HepG2 (cell line): ENCODE results near the gene CD86. TPM values are rescaled to one million over a fixed set of nuclear protein-coding genes. Genes with fewer than 3 reads are reported as not detected.
A peak's percentile ranks its signal among the peaks of the same experiment; 100 is the strongest.

Experiments used
- ATAC-seq: fragments of 200-7000 bp; cut with Tn5 transposase; 3 replicates; pipeline ENCODE4 v1.9.1; 2020; ENCODE audit warnings: mild to moderate bottlenecking, moderate library complexity
- BruUV-seq: library from RNA; stranded (reverse); fragments of 400-500 nt; replicated peaks from 2 replicates; lab custom pipeline; 2021; lab: Mats Ljungman, UMichigan
- CTCF ChIA-PET: fragments of 300-600 bp; formaldehyde crosslinking; extraction: SDS; loops from one replicate; lab custom pipeline; 2021; ENCODE audit warnings: low total read pairs, inconsistent platforms, low intra/inter-chr PET ratio; lab: Yijun Ruan, JAX
- POLR2A ChIA-PET: fragments of 350-600 bp; sonication (Branson Sonifier 250); formaldehyde crosslinking; loops from one replicate; lab custom pipeline; 2020; ENCODE audit warnings: antibody characterized with exemption, inconsistent platforms; lab: Yijun Ruan, JAX
- DNase-seq: peaks from one replicate; pipeline ENCODE4 v3.0.0-alpha.2; 2015; ENCODE audit warnings: low spot score
- FAIRE-seq: peaks from 3 replicates; lab custom pipeline; 2011; peaks lifted over from hg19 to GRCh38; lab: Jason Lieb, UNC
- H2AFZ ChIP-seq: one replicate; pipeline ENCODE4 v1.6.1; 2011; ENCODE audit warnings: low read length, inconsistent platforms
- H3K27ac ChIP-seq: fragments of 300-600 bp; 3 replicates; pipeline ENCODE4 v1.8.0; 2011; ENCODE audit warnings: mixed run types, mild to moderate bottlenecking, mixed read lengths, low read length, inconsistent platforms; ENCODE audit not compliant: insufficient read depth; ENCODE audit errors: extremely low read length
- H3K27me3 ChIP-seq, 2 experiments: fragments of 200-600 bp in 1 of 2; 2 replicates in 1 of 2; 3 replicates in 1 of 2; pipeline versions ENCODE4 v1.6.0 to v1.8.0; 2011; ENCODE audit warnings: low read length in 2 of 2, mild to moderate bottlenecking in 2 of 2, moderate library complexity in 2 of 2, inconsistent platforms in 1 of 2; ENCODE audit not compliant: insufficient read depth in 2 of 2, control insufficient read depth in 1 of 2
- H3K36me3 ChIP-seq, 2 experiments: fragments of 200-600 bp in 1 of 2; replicated peaks in 1 of 2; 2 replicates in 1 of 2; 3 replicates in 1 of 2; pipeline versions ENCODE4 v1.5.1 to v1.8.0; 2011; ENCODE audit warnings: low read length in 2 of 2, inconsistent platforms in 1 of 2; ENCODE audit not compliant: insufficient read depth in 2 of 2, control insufficient read depth in 1 of 2
- H3K4me1 ChIP-seq: 2 replicates; pipeline ENCODE4 v1.5.1; 2012; ENCODE audit warnings: low read length, inconsistent platforms; ENCODE audit not compliant: insufficient read depth
- H3K4me2 ChIP-seq: 2 replicates; pipeline ENCODE4 v1.6.0; 2011; ENCODE audit warnings: low read depth, low read length, inconsistent platforms
- H3K4me3 ChIP-seq, 3 experiments: fragments of 200-600 bp in 1 of 3; sonication (generic), shearing (Covaris generic) in 1 of 3; replicated peaks in 1 of 3; 2 replicates each; pipeline ENCODE4 v1.5.1; 2011 to 2016; ENCODE audit warnings: low read length in 3 of 3, inconsistent platforms in 2 of 3, low read depth in 2 of 3, mild to moderate bottlenecking in 2 of 3, control low read depth in 1 of 3, mixed read lengths in 1 of 3; ENCODE audit not compliant: insufficient read depth in 1 of 3
- H3K79me2 ChIP-seq: one replicate; pipeline ENCODE4 v1.6.1; 2011; ENCODE audit warnings: low read length, inconsistent platforms; ENCODE audit not compliant: insufficient read depth
- H3K9ac ChIP-seq: 2 replicates; pipeline ENCODE4 v1.6.0; 2011; ENCODE audit warnings: mild to moderate bottlenecking, low read depth, low read length, inconsistent platforms; ENCODE audit not compliant: insufficient read depth
- H3K9me3 ChIP-seq: 2 replicates; pipeline ENCODE4 v1.5.1; 2012; ENCODE audit warnings: mild to moderate bottlenecking, low read length
- H4K20me1 ChIP-seq: 2 replicates; pipeline ENCODE4 v1.6.0; 2011; ENCODE audit warnings: inconsistent platforms, mild to moderate bottlenecking, low read length, moderate library complexity; ENCODE audit not compliant: insufficient read depth
- FOSL2 ChIP-seq: sonication (generic); formaldehyde crosslinking; IDR thresholded peaks from 2 replicates; pipeline ENCODE4 v1.4.0; 2020; ENCODE audit warnings: missing genetic modification reagents
- NR3C1 ChIP-seq: sonication (generic); formaldehyde crosslinking; IDR thresholded peaks from 2 replicates; pipeline ENCODE4 v1.4.0; 2020; ENCODE audit warnings: missing genetic modification reagents
- ZHX2 ChIP-seq, 2 experiments: sonication (generic) in 1 of 2; formaldehyde crosslinking in 1 of 2; IDR thresholded peaks; 2 replicates each; pipeline versions ENCODE4 v1.6.1 to v1.9.0; 2014 to 2022; ENCODE audit warnings: antibody characterized with exemption in 1 of 2, borderline replicate concordance in 1 of 2, inconsistent platforms in 1 of 2, low read depth in 1 of 2, missing genetic modification reagents in 1 of 2
- WGBS: methylation state at CpG from one replicate; pipeline ENCODE4 v1.1.6; 2017; ENCODE audit warnings: low lambda C conversion rate; 5-methylcytosine and 5-hydroxymethylcytosine counted together
- in situ Hi-C: cut with HindIII; loops from 2 replicates; pipeline ENCODE4 v1.10.0; 2017; ENCODE audit warnings: low pct_unique_long_range_greater_than_20kb; ENCODE audit not compliant: extremely low pct_ligation_motif_present
- intact Hi-C: fragments of 100-400 bp; cut with micrococcal nuclease; formaldehyde crosslinking; loops from one replicate; pipeline ENCODE4 v1.10.0; 2022; ENCODE audit not compliant: unreplicated experiment
- polyA plus RNA-seq, 8 experiments: library from polyadenylated mRNA; depleted of rRNA in 3 of 8; stranded (reverse) in 7 of 8; unstranded in 1 of 8; fragments of >200 nt; fragmentation: Illumina TruSeq in 4 of 8; extraction: Trizol in 4 of 8; gene quantifications; 2 replicates each; pipeline versions ENCODE4 v1.2.1 to v1.2.3, GENCODE V29; 2011 to 2016; ENCODE audit warnings: low read depth in 4 of 8, missing spikeins in 1 of 8, mixed read lengths in 1 of 8; ENCODE audit not compliant: insufficient read depth in 1 of 8
- total RNA-seq, 5 experiments: library from RNA; depleted of rRNA; stranded (reverse); fragments of >200 nt; fragmentation: Illumina TruSeq; extraction: Trizol; gene quantifications; 2 replicates each; pipeline ENCODE4 v1.2.3, GENCODE V29; 2016; ENCODE audit warnings: low read depth in 1 of 5

Gene CD86
- total and polyA plus RNA-seq, 2 of the 13 experiments (the other 11 are each of a cell fraction or from before 2014, with no cell fraction given), result not detected

- Histone ChIP-seq H3K79me2 (no peaks in the 10 kb centered on the region), H3K36me3 (no peaks in the 10 kb centered on the region)
- no peak for FAIRE-seq
- TF ChIP-seq FOSL2 (CRISPR knock-in tag) (peak; percentile 27; the same call in 1 of the 2 replicates), NR3C1 (CRISPR knock-in tag) (no peak), ZHX2 (IDR thresholded peaks at IDR 0.05; ENCODE audit: low read depth) (no peak), ZHX2 (CRISPR knock-in tag; IDR thresholded peaks at IDR 0.05; ENCODE audit: borderline replicate concordance) (no peak)
- TF ChIP-seq, all 625 proteins: peak for 1
- intact Hi-C loops (no loop called here), in situ Hi-C loops (no loop called here)
- no peak overlapping the region for H2AFZ ChIP-seq
- 18% methylated on average over 7 of the region's 7 CpGs for WGBS
- POLR2A ChIA-PET, result no interaction called here
- H3K4me1 ChIP-seq, result no peaks in the 10 kb centered on the region
- BruUV-seq, result no TSS peak
- no peaks in the 10 kb centered on the region for H4K20me1 ChIP-seq
- CTCF ChIA-PET, result no interaction called here
- ATAC-seq (no peak), DNase-seq (no peak)
- H3K27ac ChIP-seq, result no peak overlapping the region
- H3K4me2 ChIP-seq, result no peak overlapping the region
- no peak overlapping the region for H3K9ac ChIP-seq
- no peaks in the 10 kb centered on the region for H3K9me3 ChIP-seq
- H3K27me3 ChIP-seq, result no peaks in the 10 kb centered on the region
- no peak overlapping the region for H3K4me3 ChIP-seq
These were observed 77.9 kb downstream of the CD86 start for GRCh38 chr3:122132949-122133540.
